GM03348 (cell line): ENCODE results near the gene BRD1.
"Not testable (repeated sequence)": the region's sequence is repeated elsewhere in the genome, so short reads cannot be mapped to it uniquely, and the experiment has no call there.

Experiments used
- DNase-seq: peaks from one replicate; pipeline ENCODE4 v3.0.0; 2012; ENCODE audit warnings: low spot score

The BRD1 gene

DNA sequence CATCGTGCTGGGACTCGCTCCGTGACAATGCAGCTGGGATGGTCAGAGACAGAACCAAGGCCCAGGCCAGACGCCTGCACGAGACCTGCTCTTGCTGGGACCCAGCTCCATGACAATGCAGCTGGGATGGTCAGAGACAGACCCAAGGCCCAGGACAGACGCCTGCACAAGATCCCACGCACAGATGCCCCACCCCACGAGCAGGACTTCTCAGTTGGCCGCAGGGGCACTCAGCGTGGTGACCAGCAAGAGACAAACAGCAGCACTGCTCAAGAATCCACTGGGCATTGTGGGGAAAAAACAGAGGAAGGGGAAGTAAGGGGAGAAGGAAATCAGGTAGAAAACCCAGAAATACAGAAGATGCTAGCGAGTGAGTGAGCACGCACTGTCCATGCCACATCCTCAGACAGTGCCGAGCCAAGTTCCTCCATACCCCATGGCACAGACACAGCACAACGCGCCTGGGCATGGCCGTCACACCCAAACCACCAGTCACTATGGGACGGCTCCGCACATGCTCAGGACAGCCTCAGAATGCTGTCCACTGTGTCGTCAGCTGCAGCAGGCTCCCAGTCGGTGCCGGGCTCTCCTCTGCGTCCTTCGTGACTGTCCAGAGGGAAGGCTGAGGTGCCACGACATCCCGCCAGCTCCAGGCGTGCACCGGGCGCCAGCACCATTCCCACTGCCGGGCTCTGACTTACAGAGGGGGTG, 44.5 kb downstream of the BRD1 start:
- no peak for DNase-seq

DNA sequence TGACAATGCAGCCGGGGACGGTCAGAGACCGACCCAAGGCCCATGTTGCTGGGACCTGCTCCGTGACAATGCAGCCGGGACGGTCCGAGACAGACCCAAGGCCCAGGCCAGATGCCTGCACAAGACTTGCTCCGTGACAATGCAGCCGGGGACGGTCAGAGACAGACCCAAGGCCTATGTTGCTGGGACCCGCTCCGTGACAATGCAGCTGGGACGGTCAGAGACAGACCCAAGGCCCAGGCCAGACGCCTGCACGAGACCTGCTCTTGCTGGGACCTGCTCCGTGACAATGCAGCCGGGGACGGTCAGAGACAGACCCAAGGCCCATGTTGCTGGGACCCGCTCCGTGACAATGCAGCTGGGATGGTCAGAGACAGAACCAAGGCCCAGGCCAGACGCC, 45.8 kb downstream of the BRD1 start:
- DNase-seq, result not testable (repeated sequence)

DNA sequence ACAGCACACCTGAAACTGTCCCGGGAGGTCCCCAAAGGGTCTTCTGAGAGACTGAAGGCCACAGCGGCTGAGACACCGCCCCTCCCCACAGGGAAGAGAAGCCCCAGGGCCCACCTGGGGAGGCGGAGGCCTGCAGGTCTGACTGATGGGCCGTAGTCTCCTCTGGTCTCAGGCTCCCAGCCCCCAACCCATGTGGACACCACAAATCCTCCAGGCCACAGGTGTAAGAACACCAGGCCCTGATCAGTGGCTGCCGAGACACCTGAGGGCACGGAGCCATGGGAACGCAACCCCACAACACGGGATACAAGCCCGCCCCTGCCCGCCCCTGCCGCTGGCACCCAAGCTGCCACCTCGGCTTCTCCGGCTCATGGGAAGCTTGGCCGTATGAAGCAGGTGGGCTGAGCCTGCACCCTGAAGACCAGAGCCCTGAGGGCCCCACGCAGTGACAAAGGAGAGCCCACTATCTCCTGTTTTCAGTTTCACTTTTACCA, 46.3 kb downstream of the BRD1 start:
- no peak for DNase-seq

DNA sequence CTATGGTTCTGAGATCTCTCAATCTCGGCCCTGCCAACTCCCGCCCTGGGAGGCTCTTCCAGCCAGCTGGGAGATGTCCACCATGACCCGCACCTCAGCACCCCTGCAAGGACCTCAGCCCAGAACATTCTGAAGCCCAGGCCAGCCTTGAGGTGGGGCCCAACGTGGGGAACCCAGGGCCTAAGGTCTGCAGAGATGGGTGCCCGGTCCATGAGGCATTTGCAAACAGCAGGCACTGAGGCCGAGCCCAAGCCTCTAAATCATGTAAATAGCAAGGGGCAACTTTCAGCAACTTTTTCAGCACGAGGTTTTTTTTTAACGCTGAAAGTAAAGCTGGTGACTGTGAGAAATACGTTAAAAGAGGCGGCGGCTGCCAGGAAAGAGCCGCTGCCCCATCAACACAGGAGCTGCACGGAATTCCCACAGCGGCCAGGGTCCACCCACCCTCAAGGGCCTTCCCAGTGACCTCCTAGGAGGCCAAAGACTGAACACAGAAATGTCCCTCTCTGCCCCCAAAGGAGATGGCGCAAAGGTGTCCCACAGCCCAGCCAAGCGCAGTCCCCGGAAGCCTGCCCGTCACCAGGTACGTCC, 46.9 kb downstream of the BRD1 start:
- DNase-seq, result no peak

DNA sequence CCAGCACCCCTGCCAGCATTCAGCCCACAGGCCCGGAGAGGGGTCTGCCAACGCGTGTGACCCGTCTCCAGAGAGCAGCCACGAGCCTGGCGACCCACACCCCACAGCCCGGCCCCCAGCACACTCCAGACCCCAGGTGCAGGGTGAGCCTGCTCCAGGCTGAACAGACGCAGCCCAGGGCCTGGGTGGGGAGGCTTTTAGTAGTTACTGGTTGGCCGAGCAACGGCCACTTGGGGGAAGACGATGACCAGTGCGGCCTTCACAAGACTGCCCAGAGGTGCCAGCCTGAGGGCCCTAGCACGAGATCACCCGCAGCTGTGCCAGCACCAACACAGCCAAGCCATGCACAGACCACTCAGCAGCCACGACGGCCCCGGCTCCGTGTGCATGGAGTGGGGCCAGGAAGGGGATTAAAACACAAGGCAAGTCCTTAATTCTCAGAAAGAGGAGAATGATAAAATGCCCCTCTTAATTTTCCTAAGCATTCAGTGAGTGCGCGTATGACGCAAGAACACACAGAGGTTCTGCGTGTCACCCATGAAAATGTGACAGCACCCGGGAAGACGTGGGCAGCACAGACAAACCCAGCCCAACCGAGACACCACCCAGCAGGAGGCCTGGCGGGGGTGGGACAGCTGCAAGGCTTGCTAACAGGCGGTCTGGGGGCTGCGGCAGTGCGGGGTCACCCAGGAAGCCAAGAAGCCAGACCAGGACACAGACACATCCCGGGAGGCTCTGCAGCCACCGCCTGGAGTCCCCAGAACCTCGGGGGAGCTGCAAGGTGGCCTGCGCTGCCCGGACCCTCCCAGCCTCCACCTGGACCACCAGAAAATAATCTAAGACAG, 47.6 kb downstream of the BRD1 start:
- no peak for DNase-seq

DNA sequence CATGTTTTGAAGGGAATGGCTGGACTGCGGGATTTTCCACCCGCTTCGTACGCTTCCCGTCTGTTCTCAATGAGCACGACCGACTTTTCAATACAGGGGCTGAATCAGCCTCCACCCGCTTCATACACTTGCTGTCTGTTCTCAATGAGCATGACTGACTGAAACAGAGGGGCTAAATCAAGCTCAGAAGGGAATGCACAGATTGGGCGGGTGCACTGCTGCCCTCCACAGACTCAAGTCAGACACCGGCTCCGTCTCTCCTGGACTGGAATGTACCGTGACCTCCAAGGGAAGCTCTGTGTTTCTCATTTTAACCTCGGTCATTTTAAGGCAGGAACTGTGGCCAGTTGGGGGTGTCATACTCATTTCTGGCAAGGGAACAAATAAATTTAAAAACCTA, 48.5 kb downstream of the BRD1 start:
- DNase-seq, result no peak

DNA sequence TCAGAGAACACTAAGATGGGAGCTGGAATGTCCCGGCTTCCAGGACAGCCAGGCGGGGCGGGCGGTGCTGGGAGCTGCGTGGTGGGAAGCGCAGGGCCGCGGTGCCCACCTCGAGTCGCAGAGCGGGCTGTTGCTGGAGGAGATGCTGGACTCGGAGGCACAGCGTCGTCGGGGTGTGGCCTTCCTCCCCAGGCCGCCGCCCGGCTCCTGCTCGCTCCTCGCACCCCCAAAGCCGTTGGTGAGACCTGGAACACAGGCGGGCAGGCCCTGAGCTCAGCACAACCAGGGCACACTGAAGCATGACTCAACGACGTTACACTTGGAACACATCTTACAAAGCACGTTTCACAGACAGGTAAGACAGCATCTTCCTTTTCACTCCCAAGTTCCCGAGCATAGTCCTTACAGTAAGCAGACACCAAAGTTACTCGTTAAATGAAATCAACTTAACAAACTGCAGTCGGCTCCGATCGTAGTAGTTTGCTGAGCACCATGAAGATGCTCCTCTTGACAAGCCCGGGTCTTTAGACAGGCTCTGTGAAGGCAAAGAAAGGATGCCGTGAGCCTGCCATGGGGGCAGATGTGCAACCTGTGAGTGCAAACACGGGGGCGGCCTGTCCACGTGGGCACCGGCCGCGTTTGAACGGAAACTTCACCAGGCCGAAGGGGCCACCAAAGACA, 50.0 kb downstream of the BRD1 start:
- DNase-seq, result no peak

DNA sequence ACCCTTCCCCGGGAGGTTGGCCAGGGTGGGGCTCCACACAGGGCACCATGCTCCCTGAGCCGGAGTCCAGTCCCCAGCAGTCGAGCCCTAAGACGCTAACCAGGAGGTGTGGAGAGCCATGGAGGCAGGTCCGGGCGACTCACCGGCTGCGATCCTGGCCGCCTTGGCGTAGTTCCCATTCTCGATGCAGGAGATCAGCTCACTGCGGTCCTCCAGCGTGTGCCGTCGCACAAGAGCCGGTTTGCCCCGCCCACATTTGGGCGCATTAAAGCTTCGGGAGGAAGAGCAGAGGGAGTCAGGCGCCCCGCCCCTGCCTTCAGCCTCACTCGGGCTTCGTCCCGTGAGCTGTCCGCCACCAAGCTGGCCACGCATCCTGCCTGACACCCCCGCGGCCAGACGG, 50.8 kb downstream of the BRD1 start:
- no peak for DNase-seq

GRCh38 chr22:49775867-49776511, 51.7 kb downstream of the BRD1 start:
- DNase-seq, result no peak

DNA sequence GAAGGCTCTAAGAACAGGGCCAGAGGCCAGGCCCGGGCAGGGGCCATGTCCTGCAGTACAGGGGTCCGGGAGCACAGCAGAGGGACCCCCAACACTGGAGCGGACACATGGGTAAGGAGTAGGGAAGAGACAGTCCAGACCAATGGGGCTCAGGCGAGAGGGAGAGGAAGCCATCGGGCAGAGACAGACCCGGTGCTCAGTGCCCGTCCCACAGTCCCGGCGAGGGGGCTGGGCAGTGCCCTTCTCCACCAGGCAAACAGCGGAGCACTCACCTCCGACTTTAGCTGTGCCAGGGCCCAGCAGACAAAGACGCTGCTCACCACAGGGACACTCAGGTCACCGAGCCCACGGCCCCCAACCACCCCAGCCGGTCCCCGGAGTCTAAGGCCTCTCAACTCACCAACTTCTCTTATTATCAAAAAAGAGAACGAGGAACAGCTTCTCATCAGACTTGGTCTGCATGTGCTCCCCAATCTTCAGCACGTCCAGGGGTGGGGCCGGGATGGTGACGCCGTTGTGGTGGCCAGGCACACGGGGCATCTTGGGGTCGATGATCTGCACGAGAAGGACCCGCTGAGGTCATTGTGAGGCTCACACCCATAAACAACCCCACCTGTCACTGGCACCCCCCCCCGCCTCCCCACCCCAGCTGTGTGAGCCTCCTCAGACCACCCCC, 52.3 kb downstream of the BRD1 start:
- DNase-seq, result no peak

DNA sequence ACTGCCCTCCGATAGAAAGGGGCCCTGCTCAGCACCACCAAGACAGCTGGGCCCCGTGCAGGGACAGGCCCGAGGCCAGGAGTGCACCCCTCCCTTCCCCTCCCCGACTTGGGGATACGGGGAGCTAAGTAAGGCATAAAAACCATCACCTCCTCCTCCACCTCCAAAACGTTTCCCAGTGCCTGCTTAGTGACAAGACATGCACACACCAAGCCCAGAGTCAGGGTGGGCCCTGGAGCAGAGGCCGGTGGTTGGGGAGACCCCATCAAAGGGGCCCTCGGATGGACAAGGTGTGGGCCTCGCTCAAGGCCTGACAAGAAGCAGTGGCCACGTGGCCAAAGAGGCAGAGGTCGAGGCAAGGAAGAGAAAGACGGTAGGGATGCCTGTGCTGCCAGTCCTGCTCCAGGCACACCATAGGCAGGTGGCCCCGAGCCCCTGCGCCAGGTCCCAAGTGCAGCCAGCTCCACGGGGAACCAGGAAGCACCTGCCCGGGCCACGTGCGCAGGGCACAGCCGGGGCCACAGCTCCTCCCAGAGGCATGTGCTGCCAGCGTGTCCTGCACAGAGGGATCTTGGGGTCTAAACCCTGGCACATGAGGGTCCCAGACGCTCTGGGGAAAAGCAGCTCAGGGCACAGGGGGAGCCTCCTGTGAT, 53.0 kb downstream of the BRD1 start:
- no peak for DNase-seq

- DNase-seq, result no peak
Observed at GRCh38 chr22:49774046-49774445, 53.6 kb downstream of the BRD1 start.

DNA sequence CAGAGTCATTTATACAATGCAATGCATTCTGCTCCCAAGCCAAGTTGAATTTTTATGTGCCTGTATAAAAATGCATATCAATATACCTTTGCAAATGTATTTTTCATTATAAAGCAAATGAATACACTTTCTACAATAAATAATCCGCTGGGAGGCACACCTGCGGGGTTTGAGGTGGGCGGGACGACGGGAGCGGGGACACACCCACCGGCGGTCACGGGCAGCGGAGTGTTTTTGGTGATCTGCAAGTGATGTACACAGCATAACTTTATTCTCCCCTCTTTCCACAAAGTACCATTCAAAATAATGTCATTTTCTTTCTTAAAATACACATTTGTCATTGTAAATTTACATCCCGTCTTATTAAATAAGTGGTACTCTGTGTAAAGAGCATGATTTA, 54.1 kb downstream of the BRD1 start:
- DNase-seq, result no peak

DNA sequence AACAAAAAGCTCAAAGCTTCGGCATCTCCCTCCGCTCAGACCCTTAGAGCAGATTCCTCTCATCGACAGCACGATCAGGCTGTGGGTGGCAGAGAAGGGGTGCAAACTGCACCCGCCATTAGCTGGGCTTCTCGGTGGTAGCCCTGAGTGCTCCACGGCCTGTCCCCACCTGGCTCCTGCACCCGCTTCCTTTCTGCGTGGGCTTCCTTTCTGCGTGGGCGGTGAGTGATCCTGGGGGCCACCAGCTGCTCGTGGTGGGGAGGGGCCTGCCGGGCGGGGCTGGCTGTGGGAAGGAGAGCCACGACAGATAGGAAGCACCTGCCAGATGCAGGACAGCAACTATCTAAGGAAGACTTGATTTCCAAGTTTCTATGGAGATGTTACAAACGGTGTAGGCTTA, 55.0 kb downstream of the BRD1 start:
- DNase-seq, result no peak

GRCh38 chr22:49771266-49772065, 56.2 kb downstream of the BRD1 start:
- no peak for DNase-seq

- DNase-seq, result no peak
Observed at GRCh38 chr22:49770547-49771265, 57.0 kb downstream of the BRD1 start.

- DNase-seq, result no peak
Observed at GRCh38 chr22:49769691-49770546, 57.8 kb downstream of the BRD1 start.

DNA sequence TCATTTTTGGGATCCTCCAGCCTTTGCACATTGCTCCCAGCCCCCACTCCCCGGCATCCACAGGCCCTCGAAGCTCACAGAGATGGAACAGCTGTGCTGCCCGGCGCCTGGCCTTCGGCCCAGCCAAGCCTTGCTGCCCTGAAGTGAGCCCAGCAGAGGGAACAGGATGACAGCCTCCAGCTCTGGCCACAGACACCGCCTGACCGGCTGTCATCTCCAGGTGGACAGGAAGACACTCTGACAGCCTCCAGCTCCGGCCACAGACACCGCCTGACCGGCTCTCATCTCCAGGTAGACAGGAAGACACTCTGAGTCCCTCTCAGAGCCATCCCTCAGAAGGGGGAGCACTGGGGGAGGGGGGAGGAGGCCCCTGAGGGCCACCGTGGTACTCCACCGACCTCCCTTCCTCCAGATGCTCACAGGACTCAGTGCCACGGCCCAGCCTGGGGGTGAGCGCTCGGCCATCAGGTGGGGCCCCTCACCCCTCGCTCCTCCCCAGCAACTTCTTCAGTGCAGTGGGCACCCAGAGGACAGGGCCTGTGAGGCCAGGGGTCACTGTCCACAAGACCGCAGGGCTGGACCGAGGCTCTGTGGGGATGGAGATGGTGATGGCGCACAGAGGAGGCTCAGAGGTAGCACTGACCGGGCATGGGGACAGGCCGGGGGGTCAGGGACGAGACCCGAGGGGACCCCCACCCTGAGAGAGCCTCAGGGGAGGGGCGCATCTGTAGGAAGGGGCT, 58.6 kb downstream of the BRD1 start:
- no peak for DNase-seq
